Measurements from ENCODE around the gene PHACTR4. TPM values are rescaled to one million over a fixed set of nuclear protein-coding genes. Genes with fewer than 3 reads are reported as not detected.
A peak's percentile ranks its signal among the peaks of the same experiment; 100 is the strongest.

PHACTR4 gene
- total RNA-seq, 1 experiment from 2014 or later: 9.1 TPM

- H3K4me2 ChIP-seq (ENCODE audit: low read length): no peak overlapping the region
- H3K4me3 ChIP-seq (ENCODE audit: low read length): no peak overlapping the region
- H3K9ac ChIP-seq (ENCODE audit: low read length): no peak overlapping the region
- POLR2A ChIA-PET (ENCODE audit: unreplicated experiment): interaction anchor here (0.7 kb wide), 1 partner anchor 23 kb away, joined by 12 read pairs; no protein-coding TSS in a partner anchor
- intact Hi-C loops (cut with micrococcal nuclease): loop anchor here (1.0 to 5.0 kb wide), 2 partner anchors 8 to 50 kb away; partner anchors contain the start of gene RCC1
- peaks cover 3% of the 10 kb centered on the region; the same call in 1 of the 2 replicates for H3K36me3 ChIP-seq (ENCODE audit: low read depth, low read length)
- no peaks in the 10 kb centered on the region for H3K9me2 ChIP-seq (replicated peaks; ENCODE audit: low read length)
- H3K4me1 ChIP-seq (ENCODE audit: insufficient read depth, low read length): peaks cover 14% of the 10 kb centered on the region; the same call in 1 of the 2 replicates
- H3K27ac ChIP-seq (ENCODE audit: low read length): no peak overlapping the region
- no TSS peak for BruUV-seq (replicated peaks)
- H2AFZ ChIP-seq (ENCODE audit: low read length): no peak overlapping the region
- no peaks in the 10 kb centered on the region for H3F3A ChIP-seq (ENCODE audit: low read length, unreplicated experiment)
- ATAC-seq (peak; percentile 16; the same call in 1 of the 2 replicates), DNase-seq (no peak)
- no peaks in the 10 kb centered on the region for H4K20me1 ChIP-seq (ENCODE audit: low read length)
- TF ChIP-seq EZH2phosphoT487 (IDR thresholded peaks at IDR 0.05; ENCODE audit: borderline replicate concordance, low read length) (no peak), CTCF (conservative IDR thresholded peaks at IDR 0.05; ENCODE audit: low read depth, low read length) (no peak), EZH2 (IDR thresholded peaks at IDR 0.05; ENCODE audit: low read length, unreplicated experiment) (no peak)
- H3K9me3 ChIP-seq (ENCODE audit: low read length): no peaks in the 10 kb centered on the region
- H3K27me3 ChIP-seq (ENCODE audit: low read length): no peaks in the 10 kb centered on the region
- CTCF ChIA-PET: no interaction called here
- H3K79me2 ChIP-seq (ENCODE audit: low read length): 0 out of 2 replicates have a peak, but pooled peaks cover 5% of the 10 kb centered on the region
Observed at GRCh38 chr1:28457678-28458077, 88.1 kb downstream of the PHACTR4 start.

- no peak overlapping the region; the same call in 1 of the 2 replicates for H3K4me2 ChIP-seq (ENCODE audit: low read length)
Observed at GRCh38 chr1:28458237-28459228, 89.0 kb downstream of the PHACTR4 start.

More at GRCh38 chr1:28458237-28459228, 89.0 kb downstream of the PHACTR4 start:
- no TSS peak for BruUV-seq (replicated peaks)
- intact Hi-C loops (cut with micrococcal nuclease): loop anchor here (1.0 to 5.0 kb wide), 2 partner anchors 9 to 49 kb away; partner anchors contain the start of gene RCC1
- POLR2A ChIA-PET (ENCODE audit: unreplicated experiment): no interaction called here
- Histone ChIP-seq H3K4me3 (ENCODE audit: low read length) (no peak overlapping the region), H3K4me1 (ENCODE audit: insufficient read depth, low read length) (peaks cover 14% of the 10 kb centered on the region; the same call in 1 of the 2 replicates), H3K9ac (ENCODE audit: low read length) (no peak overlapping the region), H3K27ac (ENCODE audit: low read length) (no peak overlapping the region), H3K9me2 (replicated peaks; ENCODE audit: low read length) (no peaks in the 10 kb centered on the region), H3K79me2 (ENCODE audit: low read length) (0 out of 2 replicates have a peak, but pooled peaks cover 5% of the 10 kb centered on the region), H3K9me3 (ENCODE audit: low read length) (no peaks in the 10 kb centered on the region), H3K27me3 (ENCODE audit: low read length) (no peaks in the 10 kb centered on the region), H3F3A (ENCODE audit: low read length, unreplicated experiment) (no peaks in the 10 kb centered on the region), H3K36me3 (ENCODE audit: low read depth, low read length) (peaks cover 7% of the 10 kb centered on the region; the same call in 1 of the 2 replicates), H2AFZ (ENCODE audit: low read length) (no peak overlapping the region), H4K20me1 (ENCODE audit: low read length) (no peaks in the 10 kb centered on the region)
- no peak for TF ChIP-seq CTCF (conservative IDR thresholded peaks at IDR 0.05; ENCODE audit: low read depth, low read length)
- no peak for TF ChIP-seq EZH2phosphoT487 (IDR thresholded peaks at IDR 0.05; ENCODE audit: borderline replicate concordance, low read length)
- TF ChIP-seq EZH2 (IDR thresholded peaks at IDR 0.05; ENCODE audit: low read length, unreplicated experiment): no peak
- DNase-seq: no peak
- CTCF ChIA-PET: no interaction called here
- ATAC-seq: peak; percentile 37
